ENCODE measurements around the gene TRIM7. TPM values are rescaled to one million over a fixed set of nuclear protein-coding genes. Genes with fewer than 3 reads are reported as not detected.

Gene TRIM7
- total RNA-seq, 1 donor from 2014 or later, result 6.4 TPM

DNA sequence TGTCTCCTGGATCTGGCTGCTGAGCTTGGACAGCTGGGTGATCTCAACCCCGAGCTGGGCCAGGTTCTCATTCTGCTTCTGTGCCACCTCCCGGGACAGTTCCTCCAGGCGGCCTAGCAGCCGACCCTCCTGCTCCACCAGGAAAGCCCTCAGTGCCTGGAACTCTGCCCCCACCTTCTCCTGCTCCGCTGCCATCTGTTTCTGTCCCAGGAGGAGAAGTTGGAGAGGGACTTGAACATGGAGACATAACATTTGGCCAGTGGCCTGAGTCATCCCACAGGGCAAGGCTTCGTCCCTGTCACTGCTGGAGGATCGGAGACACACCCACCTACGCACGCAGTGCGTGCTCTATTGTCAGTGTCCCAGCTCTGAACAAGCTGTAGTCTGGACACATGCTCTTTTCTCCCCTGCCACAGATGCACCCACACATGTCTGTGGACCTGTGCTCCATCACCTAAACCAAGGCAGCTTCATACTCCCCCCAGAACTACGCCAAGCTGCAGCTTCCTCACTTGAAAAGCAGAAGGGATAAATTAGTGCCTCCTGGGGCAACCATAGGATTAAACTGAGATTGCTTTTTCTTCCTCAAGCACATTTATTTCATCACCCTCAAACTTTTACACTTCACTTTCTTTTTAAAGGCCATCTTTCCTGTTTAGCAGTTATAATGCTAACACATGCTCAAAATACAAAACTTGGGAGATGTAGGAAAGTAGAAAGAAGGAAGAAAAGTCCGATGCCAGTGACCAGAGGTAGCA, 4.9 kb downstream of the TRIM7 start:
- TF ChIP-seq, protein P1, sequence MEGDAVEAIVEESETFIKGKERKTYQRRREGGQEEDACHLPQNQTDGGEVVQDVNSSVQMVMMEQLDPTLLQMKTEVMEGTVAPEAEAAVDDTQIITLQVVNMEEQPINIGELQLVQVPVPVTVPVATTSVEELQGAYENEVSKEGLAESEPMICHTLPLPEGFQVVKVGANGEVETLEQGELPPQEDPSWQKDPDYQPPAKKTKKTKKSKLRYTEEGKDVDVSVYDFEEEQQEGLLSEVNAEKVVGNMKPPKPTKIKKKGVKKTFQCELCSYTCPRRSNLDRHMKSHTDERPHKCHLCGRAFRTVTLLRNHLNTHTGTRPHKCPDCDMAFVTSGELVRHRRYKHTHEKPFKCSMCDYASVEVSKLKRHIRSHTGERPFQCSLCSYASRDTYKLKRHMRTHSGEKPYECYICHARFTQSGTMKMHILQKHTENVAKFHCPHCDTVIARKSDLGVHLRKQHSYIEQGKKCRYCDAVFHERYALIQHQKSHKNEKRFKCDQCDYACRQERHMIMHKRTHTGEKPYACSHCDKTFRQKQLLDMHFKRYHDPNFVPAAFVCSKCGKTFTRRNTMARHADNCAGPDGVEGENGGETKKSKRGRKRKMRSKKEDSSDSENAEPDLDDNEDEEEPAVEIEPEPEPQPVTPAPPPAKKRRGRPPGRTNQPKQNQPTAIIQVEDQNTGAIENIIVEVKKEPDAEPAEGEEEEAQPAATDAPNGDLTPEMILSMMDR (IDR thresholded peaks at IDR 0.05; ENCODE audit: borderline replicate concordance), result no peak
- no peak overlapping the region for H3K4me3 ChIP-seq
- DNase-seq, result no peak
- intact Hi-C loops (cut with micrococcal nuclease), result no loop called here
- no peaks in the 10 kb centered on the region for H3K27me3 ChIP-seq (ENCODE audit: low read depth)
- H3K9me3 ChIP-seq (replicated peaks), result no peaks in the 10 kb centered on the region
- no peak overlapping the region for H3K27ac ChIP-seq (replicated peaks)
- H3K36me3 ChIP-seq, result peaks cover 3% of the 10 kb centered on the region
- peaks cover 18% of the 10 kb centered on the region for H3K4me1 ChIP-seq

DNA sequence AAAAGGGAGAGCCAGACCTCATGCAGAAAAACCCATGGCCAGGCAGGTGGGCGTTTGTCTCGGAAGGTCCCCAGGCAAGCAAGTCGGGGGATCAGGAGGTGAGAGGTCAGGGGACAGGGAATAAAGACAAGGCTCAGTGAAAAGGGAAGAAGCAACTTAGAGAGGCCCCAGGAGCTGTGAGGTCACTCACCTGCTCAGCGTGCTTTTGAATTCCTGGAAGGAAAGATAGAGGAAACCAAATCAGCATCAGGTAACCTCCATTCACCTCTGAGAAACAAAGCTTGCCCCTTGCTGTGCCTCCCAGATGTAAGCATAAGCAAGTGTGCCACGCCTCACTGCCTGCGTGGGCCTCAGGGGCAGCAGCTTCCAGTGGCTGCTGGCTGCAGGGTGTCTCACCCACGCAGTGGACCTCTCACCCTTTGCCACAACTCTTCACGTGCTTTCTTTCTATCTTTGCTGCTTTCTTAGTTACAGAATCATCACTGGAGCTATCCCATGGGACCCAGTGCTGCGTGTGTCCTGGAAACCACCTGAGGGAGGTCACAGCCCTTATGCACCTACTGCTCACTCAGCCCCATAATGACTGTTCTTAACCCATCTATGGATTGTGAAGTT, 6.0 kb downstream of the TRIM7 start:
- H3K4me1 ChIP-seq, result peaks cover 16% of the 10 kb centered on the region
- intact Hi-C loops (cut with micrococcal nuclease), result no loop called here
- no peak for DNase-seq
- no peak overlapping the region for H3K4me3 ChIP-seq
- no peaks in the 10 kb centered on the region for H3K9me3 ChIP-seq (replicated peaks)
- H3K36me3 ChIP-seq, result peaks cover 3% of the 10 kb centered on the region
- TF ChIP-seq, protein P1 (IDR thresholded peaks at IDR 0.05; ENCODE audit: borderline replicate concordance), result no peak
- H3K27ac ChIP-seq (replicated peaks), result no peak overlapping the region
- no peaks in the 10 kb centered on the region for H3K27me3 ChIP-seq (ENCODE audit: low read depth)

DNA sequence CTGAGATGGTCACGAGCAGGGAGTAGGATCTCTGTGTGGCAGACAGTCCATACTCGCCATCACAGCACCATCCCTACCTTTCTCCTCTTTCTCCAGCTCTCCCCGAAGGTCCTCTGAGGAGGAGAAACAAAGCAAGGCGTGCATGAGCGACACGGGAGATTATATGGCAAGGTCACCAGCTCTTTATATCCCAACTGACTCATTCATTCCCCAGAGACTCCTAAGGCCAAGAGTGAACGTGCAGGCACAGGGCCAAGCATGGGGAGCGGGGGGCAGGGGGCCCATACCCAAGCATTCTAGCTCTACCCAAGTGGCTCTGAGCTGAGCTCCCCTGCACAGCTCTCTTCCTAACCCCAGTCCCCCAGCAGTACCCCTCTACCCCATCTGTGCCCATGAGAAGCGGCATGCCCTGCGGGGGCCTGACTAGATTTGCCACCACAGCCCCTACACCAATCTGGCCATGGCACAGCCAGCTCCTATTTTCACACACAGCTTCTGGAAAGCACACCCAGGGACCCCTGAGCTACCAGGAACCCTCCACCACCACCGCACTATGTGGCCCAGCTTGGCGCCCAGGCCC, 6.8 kb downstream of the TRIM7 start:
- H3K36me3 ChIP-seq, result peaks cover 3% of the 10 kb centered on the region
- H3K4me1 ChIP-seq, result peaks cover 16% of the 10 kb centered on the region
- no peak for DNase-seq
- no peak overlapping the region for H3K4me3 ChIP-seq
- intact Hi-C loops (cut with micrococcal nuclease), result no loop called here
- no peaks in the 10 kb centered on the region for H3K9me3 ChIP-seq (replicated peaks)
- no peaks in the 10 kb centered on the region for H3K27me3 ChIP-seq (ENCODE audit: low read depth)
- no peak overlapping the region for H3K27ac ChIP-seq (replicated peaks)
- TF ChIP-seq, protein P1 (IDR thresholded peaks at IDR 0.05; ENCODE audit: borderline replicate concordance), result no peak

DNA sequence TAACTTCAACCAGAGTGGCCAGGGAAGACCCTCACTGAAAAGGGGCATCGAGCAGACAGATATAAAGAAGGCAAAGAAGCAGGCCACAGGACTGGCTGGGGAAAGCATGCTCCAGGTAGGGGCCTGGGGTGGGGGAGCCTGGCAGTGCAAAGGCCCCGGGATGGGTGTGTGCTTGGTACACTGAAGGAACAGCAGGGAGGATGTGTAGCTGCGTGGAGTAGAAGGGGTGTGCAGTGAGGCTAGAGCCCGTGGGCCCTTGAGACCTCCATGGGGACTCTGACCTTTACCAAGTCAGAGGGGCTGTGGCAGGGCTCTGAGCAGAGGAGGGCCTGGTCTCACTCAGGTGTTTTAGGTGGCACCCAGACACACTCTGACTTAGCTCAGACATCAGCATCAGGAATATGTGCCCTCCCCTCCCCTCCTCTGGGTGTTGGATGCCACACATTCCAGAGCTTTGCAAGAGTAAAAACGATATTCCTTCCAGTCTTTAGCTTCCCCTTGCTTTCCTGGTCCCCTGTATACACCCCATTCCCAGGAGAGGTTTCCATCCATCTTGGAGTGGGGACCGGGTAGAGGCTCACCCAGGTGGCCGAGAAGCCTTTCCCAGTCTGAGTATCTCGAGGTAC, 7.6 kb downstream of the TRIM7 start:
- TF ChIP-seq, protein P1 (IDR thresholded peaks at IDR 0.05; ENCODE audit: borderline replicate concordance), result no peak
- Histone ChIP-seq H3K27me3 (ENCODE audit: low read depth) (no peaks in the 10 kb centered on the region), H3K9me3 (replicated peaks) (no peaks in the 10 kb centered on the region), H3K4me3 (no peak overlapping the region), H3K27ac (replicated peaks) (no peak overlapping the region), H3K4me1 (peaks cover 24% of the 10 kb centered on the region), H3K36me3 (peaks cover 3% of the 10 kb centered on the region)
- intact Hi-C loops (cut with micrococcal nuclease), result no loop called here
- DNase-seq, result no peak

DNA sequence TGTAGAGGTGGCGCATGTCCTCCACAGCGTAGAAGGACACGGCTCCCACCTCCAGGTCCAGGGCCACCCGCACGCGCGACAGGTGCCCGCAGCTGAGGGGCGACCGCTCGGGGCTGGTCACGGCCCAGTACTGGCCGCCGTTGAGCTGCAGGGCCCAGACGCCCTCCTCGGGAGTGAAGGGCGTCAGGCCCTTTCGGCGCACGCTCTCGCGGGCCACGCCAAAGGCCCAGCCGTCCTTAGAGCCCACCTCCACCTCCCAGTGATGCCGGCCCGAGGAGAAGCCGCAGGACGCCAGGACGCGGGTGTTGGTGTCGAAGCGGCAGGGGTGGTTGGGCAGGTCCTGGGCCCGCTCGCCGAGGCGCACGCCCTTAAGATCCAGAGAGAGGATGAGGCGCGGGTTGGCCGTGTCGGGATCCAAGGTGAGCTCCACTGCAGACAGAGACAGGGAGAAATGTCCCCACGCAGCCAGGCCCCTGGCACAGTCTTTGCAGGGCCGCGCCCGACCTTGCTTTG, 9.7 kb downstream of the TRIM7 start:
- DNase-seq, result no peak
- intact Hi-C loops (cut with micrococcal nuclease), result no loop called here
- H3K9me3 ChIP-seq (replicated peaks), result no peaks in the 10 kb centered on the region
- H3K27me3 ChIP-seq (ENCODE audit: low read depth), result no peaks in the 10 kb centered on the region
- H3K36me3 ChIP-seq, result peaks cover 3% of the 10 kb centered on the region
- H3K4me1 ChIP-seq, result peaks cover 42% of the 10 kb centered on the region
- H3K27ac ChIP-seq (replicated peaks), result no peak overlapping the region
- no peak overlapping the region for H3K4me3 ChIP-seq
- TF ChIP-seq, protein P1 (IDR thresholded peaks at IDR 0.05; ENCODE audit: borderline replicate concordance), result no peak
